ENCODE results near the gene CCSAP. TPM values are rescaled to one million over a fixed set of nuclear protein-coding genes. Genes with fewer than 3 reads are reported as not detected.

The CCSAP gene, protein sequence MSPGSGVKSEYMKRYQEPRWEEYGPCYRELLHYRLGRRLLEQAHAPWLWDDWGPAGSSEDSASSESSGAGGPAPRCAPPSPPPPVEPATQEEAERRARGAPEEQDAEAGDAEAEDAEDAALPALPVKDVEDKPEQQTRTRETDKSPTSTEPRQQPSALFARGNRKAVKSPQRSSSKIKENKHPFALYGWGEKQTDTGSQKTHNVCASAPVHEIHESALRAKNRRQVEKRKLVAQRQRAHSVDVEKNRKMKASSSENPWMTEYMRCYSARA
- total RNA-seq (10 to 100 TPM; 10.7 to 13.9 (median 13.4) TPM), polyA plus RNA-seq (1 to 10 TPM; 1.1 to 2.5 TPM), total RNA-seq (22.1 reads per million, percentile 52 among the genes with 10 or more reads in this experiment)

DNA sequence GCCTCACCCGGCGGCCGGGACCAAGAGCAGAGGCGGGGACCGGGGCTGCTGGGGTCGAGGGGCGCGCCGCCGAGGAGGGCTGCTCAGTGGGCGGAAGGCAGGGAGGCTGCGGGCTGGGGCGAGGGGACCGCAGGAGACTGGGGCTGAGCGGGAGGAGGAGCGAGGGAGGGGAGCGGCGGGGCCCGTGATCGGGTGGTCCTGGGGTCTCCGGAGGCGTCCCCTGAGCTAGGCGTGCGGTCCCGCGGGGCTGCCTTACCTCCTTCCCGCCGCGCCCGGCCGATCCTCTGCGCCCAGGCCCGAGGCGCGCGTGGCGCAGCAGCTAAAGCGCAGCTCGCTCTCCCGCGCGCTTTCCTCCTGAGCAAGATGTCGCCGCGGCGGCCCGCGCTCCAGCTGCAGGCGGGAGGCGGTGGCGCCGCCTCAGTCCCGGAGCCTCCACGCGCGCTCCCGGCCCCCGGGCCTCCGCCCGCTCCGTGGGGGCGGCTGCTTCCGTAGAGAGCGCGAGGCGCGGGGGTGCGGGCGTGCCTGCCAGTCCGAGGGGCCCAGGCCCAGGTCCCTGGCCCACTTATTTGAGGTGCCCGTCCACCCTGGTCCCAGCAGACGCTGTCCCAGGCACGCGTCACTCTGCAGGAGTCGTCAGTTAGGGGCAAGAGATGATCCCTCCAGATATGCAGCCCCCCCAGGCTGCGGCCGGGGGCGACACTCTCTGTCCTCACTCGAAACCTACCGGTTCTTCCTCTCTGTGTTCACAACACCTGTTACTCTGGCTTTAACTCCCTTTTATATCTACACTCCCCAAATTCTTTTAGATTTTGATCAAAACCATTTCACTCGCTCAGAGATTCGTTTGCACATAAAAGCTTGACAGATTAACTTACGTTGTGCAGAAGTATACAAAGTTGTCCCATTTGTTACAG lies at the start of gene CCSAP:
Gene CCSAP, minus strand, starts transcription at position 392 of the 914 bp plus-strand sequence. CDS start 582 bp downstream, outside the sequence.
- CTCF ChIA-PET = interaction anchor here (0.6 kb wide), 1 partner anchor 26 kb away, joined by 4 read pairs; no protein-coding TSS in a partner anchor
- POLR2A ChIA-PET = interaction anchor here (0.6 to 2.9 kb wide), 14 partner anchors 11 to 216 kb away, joined by 3 to 16 read pairs (median 4); partner anchors contain the start of genes ABCB10, NUP133 and RAB4A
- peak within 1 kb of the TSS; percentile 88 for H3K27ac ChIP-seq (ENCODE audit: low read depth, low read length)
- peak within 1 kb of the TSS; percentile 87 for H3K4me3 ChIP-seq (ENCODE audit: low read length)
- peaks cover 0 to 32% (median 13%) of the 10 kb centered on the region in 5 donors for H3K27me3 Mint-ChIP-seq
- H3K4me1 ChIP-seq (ENCODE audit: control insufficient read depth in 2 of 2, insufficient read depth in 2 of 2, low read length in 2 of 2) = peaks cover 5 to 7% of the 10 kb centered on the region in 2 donors
- peaks cover 0 to 3% (median 0%) of the 10 kb centered on the region in 3 experiments for H3K36me3 ChIP-seq (ENCODE audit: control insufficient read depth in 2 of 3, insufficient read depth in 3 of 3, low read length in 3 of 3)
- peaks cover 0 to 24% (median 0%) of the 10 kb centered on the region in 5 donors for H3K36me3 Mint-ChIP-seq
- intact Hi-C loops (cut with micrococcal nuclease) = loop anchor here (1.0 to 10.0 kb wide), 21 partner anchors 17 to 1632 kb away; partner anchors contain the start of genes ARV1 (in 2 of the 2), GALNT2 (in 2 of the 2), NUP133 (in 2 of the 2) and RAB4A (in 2 of the 2)
- DNase-seq = peak in 8 of 9 donors; percentile 53 to 75 (median 68)
- peak within 1 kb of the TSS; percentile 87 to 97 (median 91) for H3K27ac Mint-ChIP-seq
- H3K27me3 ChIP-seq (ENCODE audit: control insufficient read depth in 2 of 2, insufficient read depth in 2 of 2, low read length in 2 of 2) = no peaks in the 10 kb centered on the region
- peak within 1 kb of the TSS; percentile 90 to 98 (median 94) for H3K4me3 Mint-ChIP-seq
- H3K9me3 Mint-ChIP-seq = peaks cover 0 to 4% (median 0%) of the 10 kb centered on the region in 11 donors
- peaks cover 28 to 50% (median 42%) of the 10 kb centered on the region in 7 donors for H3K4me1 Mint-ChIP-seq
- H3K9me3 ChIP-seq (ENCODE audit: control insufficient read depth in 2 of 3, low read length in 3 of 3) = no peaks in the 10 kb centered on the region
- peak; percentile 64 for ATAC-seq

- H3K36me3 ChIP-seq (ENCODE audit: control insufficient read depth in 2 of 3, insufficient read depth in 3 of 3, low read length in 3 of 3) = no peaks in the 10 kb centered on the region
- no peak overlapping the region for H3K4me3 ChIP-seq (ENCODE audit: low read length)
- Mint-ChIP-seq H3K27ac (no peak overlapping the region), H3K27me3 (peaks cover 11 to 31% (median 20%) of the 10 kb centered on the region in 5 donors), H3K4me1 (no peaks in the 10 kb centered on the region), H3K4me3 (no peak overlapping the region), H3K36me3 (peaks cover 0 to 7% (median 0%) of the 10 kb centered on the region in 5 donors), H3K9me3 (peaks cover 0 to 9% (median 0%) of the 10 kb centered on the region in 11 donors)
- no peak overlapping the region for H3K27ac ChIP-seq (ENCODE audit: low read depth, low read length)
- POLR2A ChIA-PET = no interaction called here
- intact Hi-C loops (cut with micrococcal nuclease) = no loop called here
- ATAC-seq = no peak
- DNase-seq = no peak
- no peaks in the 10 kb centered on the region for H3K4me1 ChIP-seq (ENCODE audit: control insufficient read depth in 2 of 2, insufficient read depth in 2 of 2, low read length in 2 of 2)
- no peaks in the 10 kb centered on the region for H3K9me3 ChIP-seq (ENCODE audit: control insufficient read depth in 2 of 3, low read length in 3 of 3)
- H3K27me3 ChIP-seq (ENCODE audit: control insufficient read depth in 2 of 2, insufficient read depth in 2 of 2, low read length in 2 of 2) = no peaks in the 10 kb centered on the region
- CTCF ChIA-PET = no interaction called here
Observed at GRCh38 chr1:229390130-229390529, 47.3 kb upstream of the CCSAP start.

DNA sequence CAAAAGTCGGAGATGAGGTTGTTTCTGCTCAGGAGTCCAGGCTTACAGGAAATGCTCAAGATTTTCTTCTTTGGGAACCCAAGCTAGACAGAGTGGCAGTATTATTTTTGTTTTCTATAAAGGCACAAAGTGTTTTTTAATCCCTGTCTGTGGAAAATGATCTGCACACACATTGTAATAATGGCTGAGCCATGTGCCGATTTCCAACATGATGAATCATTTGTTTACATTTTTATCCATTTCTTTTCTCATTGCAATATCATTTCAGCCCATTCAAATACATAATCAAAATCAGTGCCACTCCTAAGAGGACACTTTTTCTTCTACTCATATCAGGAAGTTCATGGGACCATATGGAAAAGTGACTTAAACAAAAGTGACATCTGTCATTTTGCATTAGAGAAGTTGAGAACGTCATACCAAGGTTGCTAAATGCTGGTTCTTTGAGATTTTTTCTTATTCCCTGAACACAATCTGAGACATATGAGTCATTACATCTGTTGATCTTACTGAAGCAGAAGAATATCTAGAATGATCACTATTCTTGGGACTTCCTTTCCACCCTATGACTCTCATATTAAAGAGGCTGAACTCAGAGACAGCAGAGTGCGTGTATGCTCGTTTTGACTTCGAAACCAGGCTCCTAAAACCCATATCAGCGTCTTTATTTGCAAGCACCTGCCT lies 46.2 kb upstream of the CCSAP start:
- Mint-ChIP-seq H3K9me3 (peaks cover 0 to 7% (median 0%) of the 10 kb centered on the region in 11 donors), H3K4me3 (no peak overlapping the region), H3K27me3 (peaks cover 10 to 31% (median 16%) of the 10 kb centered on the region in 5 donors), H3K27ac (no peak overlapping the region), H3K4me1 (no peaks in the 10 kb centered on the region), H3K36me3 (peaks cover 0 to 7% (median 0%) of the 10 kb centered on the region in 5 donors)
- ChIA-PET CTCF (no interaction called here), POLR2A (no interaction called here)
- ATAC-seq (no peak), DNase-seq (no peak)
- intact Hi-C loops (cut with micrococcal nuclease) = no loop called here
- Histone ChIP-seq H3K4me1 (ENCODE audit: control insufficient read depth in 2 of 2, insufficient read depth in 2 of 2, low read length in 2 of 2) (no peaks in the 10 kb centered on the region), H3K9me3 (ENCODE audit: control insufficient read depth in 2 of 3, low read length in 3 of 3) (no peaks in the 10 kb centered on the region), H3K27me3 (ENCODE audit: control insufficient read depth in 2 of 2, insufficient read depth in 2 of 2, low read length in 2 of 2) (no peaks in the 10 kb centered on the region), H3K36me3 (ENCODE audit: control insufficient read depth in 2 of 3, insufficient read depth in 3 of 3, low read length in 3 of 3) (no peaks in the 10 kb centered on the region), H3K4me3 (ENCODE audit: low read length) (no peak overlapping the region), H3K27ac (ENCODE audit: low read depth, low read length) (no peak overlapping the region)

GRCh38 chr1:229385853-229386456 lies 43.1 kb upstream of the CCSAP start:
- DNase-seq = no peak
- H3K27ac Mint-ChIP-seq = no peak overlapping the region
- Histone ChIP-seq H3K4me3 (ENCODE audit: low read length) (no peak overlapping the region), H3K27me3 (ENCODE audit: control insufficient read depth in 2 of 2, insufficient read depth in 2 of 2, low read length in 2 of 2) (no peaks in the 10 kb centered on the region), H3K36me3 (ENCODE audit: control insufficient read depth in 2 of 3, insufficient read depth in 3 of 3, low read length in 3 of 3) (no peaks in the 10 kb centered on the region), H3K9me3 (ENCODE audit: control insufficient read depth in 2 of 3, low read length in 3 of 3) (no peaks in the 10 kb centered on the region), H3K4me1 (ENCODE audit: control insufficient read depth in 2 of 2, insufficient read depth in 2 of 2, low read length in 2 of 2) (no peaks in the 10 kb centered on the region), H3K27ac (ENCODE audit: low read depth, low read length) (no peak overlapping the region)
- peaks cover 0 to 7% (median 0%) of the 10 kb centered on the region in 11 donors for H3K9me3 Mint-ChIP-seq
- H3K4me3 Mint-ChIP-seq = no peak overlapping the region
- peaks cover 0 to 28% (median 14%) of the 10 kb centered on the region in 5 donors for H3K27me3 Mint-ChIP-seq
- POLR2A ChIA-PET = no interaction called here
- CTCF ChIA-PET = no interaction called here
- no peak for ATAC-seq
- no peaks in the 10 kb centered on the region for H3K4me1 Mint-ChIP-seq
- intact Hi-C loops (cut with micrococcal nuclease) = no loop called here
- H3K36me3 Mint-ChIP-seq = peaks cover 0 to 3% (median 0%) of the 10 kb centered on the region in 5 donors

GRCh38 chr1:229384822-229385221 lies 42.0 kb upstream of the CCSAP start:
- intact Hi-C loops (cut with micrococcal nuclease) = no loop called here

DNA sequence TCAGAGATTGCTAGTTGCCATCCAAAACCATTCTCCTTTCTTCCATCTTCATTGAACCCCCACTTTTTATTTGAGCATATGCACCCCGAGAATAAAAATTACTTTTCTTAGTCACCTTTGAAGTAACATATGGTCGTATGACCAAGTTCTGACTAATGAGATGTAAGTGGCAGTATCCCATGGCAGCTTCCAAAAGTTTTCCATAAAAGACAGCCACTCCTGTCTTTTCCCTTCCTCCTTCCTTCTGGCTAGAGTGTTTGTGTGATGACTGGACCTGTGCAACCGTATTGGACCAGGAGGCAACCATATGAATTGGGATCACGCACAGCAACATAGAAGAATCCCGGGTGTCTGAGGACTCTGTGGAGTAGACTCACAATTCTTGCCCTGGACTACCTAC lies 41.1 kb upstream of the CCSAP start:
- no peaks in the 10 kb centered on the region for H3K4me1 Mint-ChIP-seq
- ChIA-PET CTCF (no interaction called here), POLR2A (no interaction called here)
- H3K9me3 ChIP-seq (ENCODE audit: control insufficient read depth in 2 of 3, low read length in 3 of 3) = no peaks in the 10 kb centered on the region
- H3K9me3 Mint-ChIP-seq = no peaks in the 10 kb centered on the region
- intact Hi-C loops (cut with micrococcal nuclease) = no loop called here
- H3K4me3 ChIP-seq (ENCODE audit: low read length) = no peak overlapping the region
- H3K36me3 ChIP-seq (ENCODE audit: control insufficient read depth in 2 of 3, insufficient read depth in 3 of 3, low read length in 3 of 3) = no peaks in the 10 kb centered on the region
- no peak overlapping the region for H3K27ac Mint-ChIP-seq
- H3K4me3 Mint-ChIP-seq = no peak overlapping the region
- DNase-seq (no peak), ATAC-seq (no peak)
- H3K4me1 ChIP-seq (ENCODE audit: control insufficient read depth in 2 of 2, insufficient read depth in 2 of 2, low read length in 2 of 2) = no peaks in the 10 kb centered on the region
- no peaks in the 10 kb centered on the region for H3K27me3 ChIP-seq (ENCODE audit: control insufficient read depth in 2 of 2, insufficient read depth in 2 of 2, low read length in 2 of 2)
- no peak overlapping the region for H3K27ac ChIP-seq (ENCODE audit: low read depth, low read length)
- H3K27me3 Mint-ChIP-seq = peaks cover 0 to 31% (median 11%) of the 10 kb centered on the region in 5 donors
- H3K36me3 Mint-ChIP-seq = no peaks in the 10 kb centered on the region

More at GRCh38 chr1:229384822-229385221, 42.0 kb upstream of the CCSAP start:
- H3K36me3 ChIP-seq (ENCODE audit: control insufficient read depth in 2 of 3, insufficient read depth in 3 of 3, low read length in 3 of 3) = no peaks in the 10 kb centered on the region
- CTCF ChIA-PET = no interaction called here
- peaks cover 0 to 28% (median 11%) of the 10 kb centered on the region in 5 donors for H3K27me3 Mint-ChIP-seq
- H3K27me3 ChIP-seq (ENCODE audit: control insufficient read depth in 2 of 2, insufficient read depth in 2 of 2, low read length in 2 of 2) = no peaks in the 10 kb centered on the region
- DNase-seq (no peak), ATAC-seq (no peak)
- no peak overlapping the region for H3K4me3 Mint-ChIP-seq
- H3K27ac ChIP-seq (ENCODE audit: low read depth, low read length) = no peak overlapping the region
- no peaks in the 10 kb centered on the region for H3K9me3 ChIP-seq (ENCODE audit: control insufficient read depth in 2 of 3, low read length in 3 of 3)
- no peak overlapping the region for H3K27ac Mint-ChIP-seq
- POLR2A ChIA-PET = no interaction called here
- H3K4me1 Mint-ChIP-seq = no peaks in the 10 kb centered on the region
- H3K4me1 ChIP-seq (ENCODE audit: control insufficient read depth in 2 of 2, insufficient read depth in 2 of 2, low read length in 2 of 2) = no peaks in the 10 kb centered on the region
- no peak overlapping the region for H3K4me3 ChIP-seq (ENCODE audit: low read length)
- H3K9me3 Mint-ChIP-seq = peaks cover 0 to 4% (median 0%) of the 10 kb centered on the region in 11 donors
- no peaks in the 10 kb centered on the region for H3K36me3 Mint-ChIP-seq

All from naive thymus-derived CD4-positive, alpha-beta T cell (primary cell).